Osteocyte (in vitro differentiated cells): ENCODE data around the gene CENPW. TPM values are rescaled to one million over a fixed set of nuclear protein-coding genes. Genes with fewer than 3 reads are reported as not detected.

Experiments used
- DNase-seq: peaks from one replicate; pipeline ENCODE4 v3.0.0; 2021; ENCODE audit warnings: mixed read lengths; ENCODE audit not compliant: unreplicated experiment; ENCODE audit errors: extremely low spot score
- H3K27ac Mint-ChIP-seq: one replicate; pipeline ENCODE4 v1.8.0; 2021; ENCODE audit warnings: mild to moderate bottlenecking, mixed read lengths; ENCODE audit not compliant: unreplicated experiment
- H3K27me3 Mint-ChIP-seq: one replicate; pipeline ENCODE4 v1.8.0; 2021; ENCODE audit warnings: mixed read lengths; ENCODE audit not compliant: unreplicated experiment
- H3K36me3 Mint-ChIP-seq: one replicate; pipeline ENCODE4 v1.8.0; 2021; ENCODE audit warnings: mixed read lengths; ENCODE audit not compliant: unreplicated experiment
- H3K4me1 Mint-ChIP-seq: one replicate; pipeline ENCODE4 v1.8.0; 2021; ENCODE audit warnings: mixed read lengths; ENCODE audit not compliant: unreplicated experiment
- H3K4me3 Mint-ChIP-seq: one replicate; pipeline ENCODE4 v1.8.0; 2021; ENCODE audit warnings: mild to moderate bottlenecking, moderate library complexity, mixed read lengths; ENCODE audit not compliant: unreplicated experiment
- H3K9me3 Mint-ChIP-seq: one replicate; pipeline ENCODE4 v1.8.0; 2021; ENCODE audit warnings: mixed read lengths; ENCODE audit not compliant: unreplicated experiment
- CTCF ChIP-seq: fragments of 200-600 bp; sonication (generic); IDR thresholded peaks from 2 replicates; pipeline ENCODE4 v1.5.0; 2021; ENCODE audit warnings: antibody characterized with exemption, mild to moderate bottlenecking, moderate library complexity
- total RNA-seq: library from RNA; stranded (reverse); gene quantifications from 2 replicates; pipeline ENCODE4 v1.2.1, GENCODE V29; 2021

CENPW gene
- total RNA-seq, 1 donor from 2014 or later: 11.4 TPM

- H3K27ac Mint-ChIP-seq: no peak overlapping the region
- TF ChIP-seq CTCF: no peak
These were observed 27.9 kb downstream of the CENPW start for GRCh38 chr6:126367849-126368248.

GRCh38 chr6:126372626-126373025 lies 32.7 kb downstream of the CENPW start:
- Mint-ChIP-seq H3K4me3 (no peak overlapping the region), H3K4me1 (no peaks in the 10 kb centered on the region), H3K27ac (no peak overlapping the region), H3K27me3 (no peaks in the 10 kb centered on the region), H3K9me3 (no peaks in the 10 kb centered on the region), H3K36me3 (no peaks in the 10 kb centered on the region)
- DNase-seq: no peak
- TF ChIP-seq CTCF: no peak

More at GRCh38 chr6:126367849-126368248, 27.9 kb downstream of the CENPW start:
- no peaks in the 10 kb centered on the region for H3K4me1 Mint-ChIP-seq
- no peaks in the 10 kb centered on the region for H3K9me3 Mint-ChIP-seq
- H3K27me3 Mint-ChIP-seq: no peaks in the 10 kb centered on the region
- H3K4me3 Mint-ChIP-seq: no peak overlapping the region
- DNase-seq: no peak
- H3K36me3 Mint-ChIP-seq: no peaks in the 10 kb centered on the region

- no peaks in the 10 kb centered on the region for H3K27me3 Mint-ChIP-seq
- no peaks in the 10 kb centered on the region for H3K36me3 Mint-ChIP-seq
- no peak overlapping the region for H3K4me3 Mint-ChIP-seq
- H3K27ac Mint-ChIP-seq: no peak overlapping the region
- no peak for DNase-seq
- no peak for TF ChIP-seq CTCF
- no peaks in the 10 kb centered on the region for H3K9me3 Mint-ChIP-seq
- H3K4me1 Mint-ChIP-seq: no peaks in the 10 kb centered on the region
These were observed 33.4 kb downstream of the CENPW start for GRCh38 chr6:126373344-126373743.

GRCh38 chr6:126374372-126374771 lies 34.5 kb downstream of the CENPW start:
- Mint-ChIP-seq H3K4me1 (no peaks in the 10 kb centered on the region), H3K9me3 (no peaks in the 10 kb centered on the region), H3K27ac (no peak overlapping the region), H3K4me3 (no peak overlapping the region), H3K36me3 (no peaks in the 10 kb centered on the region), H3K27me3 (no peaks in the 10 kb centered on the region)
- no peak for TF ChIP-seq CTCF
- DNase-seq: no peak

- no peak overlapping the region for H3K27ac Mint-ChIP-seq
- no peak overlapping the region for H3K4me3 Mint-ChIP-seq
- no peak for DNase-seq
- no peaks in the 10 kb centered on the region for H3K36me3 Mint-ChIP-seq
- H3K4me1 Mint-ChIP-seq: no peaks in the 10 kb centered on the region
- H3K27me3 Mint-ChIP-seq: no peaks in the 10 kb centered on the region
- TF ChIP-seq CTCF: no peak
- peaks cover 5% of the 10 kb centered on the region for H3K9me3 Mint-ChIP-seq
These were observed 36.8 kb downstream of the CENPW start for GRCh38 chr6:126376682-126377081.
